Muscle of arm (tissue), 12 donors: Measurements from ENCODE around the gene TCF7L1. TPM values are rescaled to one million over a fixed set of nuclear protein-coding genes. Genes with fewer than 3 reads are reported as not detected.

Experiments
- DNase-seq: peaks from one replicate; pipeline ENCODE4 v3.0.0-alpha.2; 2013
- polyA plus RNA-seq, 12 donors: library from polyadenylated mRNA; unstranded; fragments of 120-200 nt; gene quantifications; one replicate each; pipeline ENCODE4 v1.2.1, GENCODE V29; 2013; ENCODE audit not compliant: insufficient read length in 12 of 12

TCF7L1 gene
- polyA plus RNA-seq, 12 donors, result 28.2 to 77.7 (median 35.4) TPM; not detected in 1

- DNase-seq, result no peak
These were observed 26.4 kb downstream of the TCF7L1 start for GRCh38 chr2:85159589-85159988.

- DNase-seq, result no peak
These were observed 28.1 kb downstream of the TCF7L1 start for GRCh38 chr2:85160966-85161960.

GRCh38 chr2:85162746-85163301, 29.6 kb downstream of the TCF7L1 start:
- no peak for DNase-seq

GRCh38 chr2:85163675-85164074, 30.5 kb downstream of the TCF7L1 start:
- no peak for DNase-seq

GRCh38 chr2:85164145-85164569, 31.0 kb downstream of the TCF7L1 start:
- no peak for DNase-seq

GRCh38 chr2:85165088-85165690, 32.0 kb downstream of the TCF7L1 start:
- no peak for DNase-seq

GRCh38 chr2:85166021-85166420, 32.8 kb downstream of the TCF7L1 start:
- DNase-seq, result no peak

- DNase-seq, result no peak
These were observed 34.3 kb downstream of the TCF7L1 start for GRCh38 chr2:85167479-85167878.

- no peak for DNase-seq
These were observed 35.8 kb downstream of the TCF7L1 start for GRCh38 chr2:85168942-85169341.

- DNase-seq, result no peak
These were observed 36.4 kb downstream of the TCF7L1 start for GRCh38 chr2:85169581-85169980.

- no peak for DNase-seq
These were observed 37.8 kb downstream of the TCF7L1 start for GRCh38 chr2:85170938-85171475.

- no peak for DNase-seq
These were observed 38.7 kb downstream of the TCF7L1 start for GRCh38 chr2:85171916-85172315.

GRCh38 chr2:85173909-85174308, 40.7 kb downstream of the TCF7L1 start:
- DNase-seq, result no peak

GRCh38 chr2:85174943-85175342, 41.8 kb downstream of the TCF7L1 start:
- no peak for DNase-seq

GRCh38 chr2:85175369-85176299, 42.4 kb downstream of the TCF7L1 start:
- peak; percentile 56 for DNase-seq

- DNase-seq, result no peak
These were observed 44.0 kb downstream of the TCF7L1 start for GRCh38 chr2:85177031-85177824.

- no peak for DNase-seq
These were observed 45.0 kb downstream of the TCF7L1 start for GRCh38 chr2:85178154-85178553.

GRCh38 chr2:85178980-85179411, 45.8 kb downstream of the TCF7L1 start:
- DNase-seq, result no peak

GRCh38 chr2:85179541-85179940, 46.3 kb downstream of the TCF7L1 start:
- DNase-seq, result no peak
